ENCODE measurements around the gene CCR7. TPM values are rescaled to one million over a fixed set of nuclear protein-coding genes. Genes with fewer than 3 reads are reported as not detected.

Gene CCR7
- total and polyA plus RNA-seq, 2 of the 13 experiments (the other 11 are each of a cell fraction or from before 2014, with no cell fraction given): 0.04 to 0.53 TPM

GRCh38 chr17:40522250-40522960, 42.9 kb downstream of the CCR7 start:
- H3K4me2 ChIP-seq (ENCODE audit: low read depth, low read length): no peak overlapping the region
- BruUV-seq (replicated peaks): no TSS peak
- H3K27ac ChIP-seq (ENCODE audit: extremely low read length, insufficient read depth, low read length): no peak overlapping the region
- POLR2A ChIA-PET: no interaction called here
- CTCF ChIA-PET (ENCODE audit: low intra/inter-chr PET ratio, low total read pairs): no interaction called here
- H3K9ac ChIP-seq (ENCODE audit: insufficient read depth, low read depth, low read length): no peak overlapping the region
- H3K9me3 ChIP-seq (ENCODE audit: low read length): peaks cover 11% of the 10 kb centered on the region
- DNase-seq (ENCODE audit: low spot score) (no peak), FAIRE-seq (no peak), ATAC-seq (no peak)
- no peaks in the 10 kb centered on the region for H4K20me1 ChIP-seq (ENCODE audit: insufficient read depth, low read length)
- H3K27me3 ChIP-seq (ENCODE audit: control insufficient read depth in 1 of 2, insufficient read depth in 2 of 2, low read length in 2 of 2): no peaks in the 10 kb centered on the region
- intact Hi-C loops (cut with micrococcal nuclease; ENCODE audit: unreplicated experiment): no loop called here
- no peaks in the 10 kb centered on the region for H3K36me3 ChIP-seq (replicated peaks in 1 of 2; ENCODE audit: control insufficient read depth in 1 of 2, insufficient read depth in 2 of 2, low read length in 2 of 2)
- WGBS (ENCODE audit: low lambda C conversion rate): 80% methylated on average over 7 of the region's 7 CpGs
- H3K4me1 ChIP-seq (ENCODE audit: insufficient read depth, low read length): peaks cover 61% of the 10 kb centered on the region
- H3K79me2 ChIP-seq (ENCODE audit: insufficient read depth, low read length): no peaks in the 10 kb centered on the region
- no peak overlapping the region for H2AFZ ChIP-seq (ENCODE audit: low read length)
- TF ChIP-seq NCOA2 (CRISPR knock-in tag; IDR thresholded peaks at IDR 0.05): no peak
- no peak for TF ChIP-seq SATB2 (CRISPR knock-in tag; IDR thresholded peaks at IDR 0.05)
- TF ChIP-seq ZNF878 (CRISPR knock-in tag; IDR thresholded peaks at IDR 0.05): no peak
- no peak for TF ChIP-seq ZNF576 (CRISPR knock-in tag; IDR thresholded peaks at IDR 0.05)
- TF ChIP-seq RFXAP (CRISPR knock-in tag; IDR thresholded peaks at IDR 0.05; ENCODE audit: borderline replicate concordance): no peak
- no peak overlapping the region for H3K4me3 ChIP-seq (replicated peaks in 1 of 3; ENCODE audit: insufficient read depth in 1 of 3, low read depth in 2 of 3, low read length in 3 of 3)
- in situ Hi-C loops (cut with HindIII; ENCODE audit: extremely low pct_ligation_motif_present, low pct_unique_long_range_greater_than_20kb): no loop called here

- Histone ChIP-seq H3K4me3 (replicated peaks in 1 of 3; ENCODE audit: insufficient read depth in 1 of 3, low read depth in 2 of 3, low read length in 3 of 3) (no peak overlapping the region), H4K20me1 (ENCODE audit: insufficient read depth, low read length) (no peaks in the 10 kb centered on the region), H3K27ac (ENCODE audit: extremely low read length, insufficient read depth, low read length) (no peak overlapping the region), H2AFZ (ENCODE audit: low read length) (no peak overlapping the region), H3K27me3 (ENCODE audit: control insufficient read depth in 1 of 2, insufficient read depth in 2 of 2, low read length in 2 of 2) (no peaks in the 10 kb centered on the region), H3K9ac (ENCODE audit: insufficient read depth, low read depth, low read length) (no peak overlapping the region), H3K36me3 (replicated peaks in 1 of 2; ENCODE audit: control insufficient read depth in 1 of 2, insufficient read depth in 2 of 2, low read length in 2 of 2) (no peaks in the 10 kb centered on the region), H3K4me1 (ENCODE audit: insufficient read depth, low read length) (peaks cover 72% of the 10 kb centered on the region), H3K4me2 (ENCODE audit: low read depth, low read length) (no peak overlapping the region), H3K79me2 (ENCODE audit: insufficient read depth, low read length) (no peaks in the 10 kb centered on the region), H3K9me3 (ENCODE audit: low read length) (peaks cover 10% of the 10 kb centered on the region)
- 73% methylated on average over 14 of the region's 14 CpGs for WGBS (ENCODE audit: low lambda C conversion rate)
- FAIRE-seq (no peak), ATAC-seq (no peak; the same call in 2 of the 3 replicates), DNase-seq (ENCODE audit: low spot score) (no peak)
- ChIA-PET CTCF (ENCODE audit: low intra/inter-chr PET ratio, low total read pairs) (no interaction called here), POLR2A (interaction anchor here (2.0 kb wide), 1 partner anchor 12 kb away, joined by 5 read pairs; no protein-coding TSS in a partner anchor)
- intact Hi-C loops (cut with micrococcal nuclease; ENCODE audit: unreplicated experiment) (no loop called here), in situ Hi-C loops (cut with HindIII; ENCODE audit: extremely low pct_ligation_motif_present, low pct_unique_long_range_greater_than_20kb) (no loop called here)
- no TSS peak for BruUV-seq (replicated peaks)
- TF ChIP-seq XRCC5 (optimal IDR thresholded peaks at IDR 0.05; ENCODE audit: low read length) (no peak), ZBTB33 (CRISPR knock-in tag; IDR thresholded peaks at IDR 0.05) (0 out of 2 replicates have a peak, but pooled peaks have one; percentile 15), HDAC1 (CRISPR knock-in tag; IDR thresholded peaks at IDR 0.05) (no peak), TRAFD1 (CRISPR knock-in tag; IDR thresholded peaks at IDR 0.05; ENCODE audit: borderline replicate concordance) (no peak), MXD3 (CRISPR knock-in tag; IDR thresholded peaks at IDR 0.05) (no peak), SP1 (IDR thresholded peaks at IDR 0.05) (no peak), SP1 (CRISPR knock-in tag; IDR thresholded peaks at IDR 0.05) (no peak), ZNF501 (CRISPR knock-in tag; IDR thresholded peaks at IDR 0.05) (no peak), HMGA1 (CRISPR knock-in tag; conservative IDR thresholded peaks at IDR 0.05) (no peak), ZNF274 (CRISPR knock-in tag; IDR thresholded peaks at IDR 0.05) (no peak)
These were observed 44.2 kb downstream of the CCR7 start for GRCh38 chr17:40520991-40521453.
